T-helper 1 cell (primary cell): ENCODE data around the gene SHKBP1.
A peak's percentile ranks its signal among the peaks of the same experiment; 100 is the strongest.
"Not testable (repeated sequence)": the region's sequence is repeated elsewhere in the genome, so short reads cannot be mapped to it uniquely, and the experiment has no call there.

Experiments used
- DNase-seq, 5 donors: peaks; one replicate each; pipeline ENCODE4 v3.0.0-alpha.2; 2012 to 2020

The SHKBP1 gene

DNA sequence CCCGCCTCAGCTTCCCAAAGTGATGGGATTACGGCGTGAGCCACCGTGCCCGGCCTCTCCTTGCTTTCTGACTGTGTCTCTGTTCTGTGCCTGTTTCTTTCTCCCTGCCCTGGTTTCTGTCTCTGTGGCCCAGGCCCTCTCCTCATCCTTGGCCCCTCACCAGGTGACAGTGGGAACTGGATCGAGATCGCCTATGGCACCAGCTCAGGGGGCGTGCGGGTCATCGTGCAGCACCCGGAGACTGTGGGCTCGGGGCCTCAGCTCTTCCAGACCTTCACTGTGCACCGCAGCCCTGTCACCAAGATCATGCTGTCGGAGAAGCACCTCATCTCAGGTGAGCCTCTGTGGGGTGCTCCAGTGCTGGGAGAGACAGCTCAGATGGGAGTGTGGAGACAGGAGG, 9.9 kb downstream of the SHKBP1 start:
- DNase-seq: no peak

DNA sequence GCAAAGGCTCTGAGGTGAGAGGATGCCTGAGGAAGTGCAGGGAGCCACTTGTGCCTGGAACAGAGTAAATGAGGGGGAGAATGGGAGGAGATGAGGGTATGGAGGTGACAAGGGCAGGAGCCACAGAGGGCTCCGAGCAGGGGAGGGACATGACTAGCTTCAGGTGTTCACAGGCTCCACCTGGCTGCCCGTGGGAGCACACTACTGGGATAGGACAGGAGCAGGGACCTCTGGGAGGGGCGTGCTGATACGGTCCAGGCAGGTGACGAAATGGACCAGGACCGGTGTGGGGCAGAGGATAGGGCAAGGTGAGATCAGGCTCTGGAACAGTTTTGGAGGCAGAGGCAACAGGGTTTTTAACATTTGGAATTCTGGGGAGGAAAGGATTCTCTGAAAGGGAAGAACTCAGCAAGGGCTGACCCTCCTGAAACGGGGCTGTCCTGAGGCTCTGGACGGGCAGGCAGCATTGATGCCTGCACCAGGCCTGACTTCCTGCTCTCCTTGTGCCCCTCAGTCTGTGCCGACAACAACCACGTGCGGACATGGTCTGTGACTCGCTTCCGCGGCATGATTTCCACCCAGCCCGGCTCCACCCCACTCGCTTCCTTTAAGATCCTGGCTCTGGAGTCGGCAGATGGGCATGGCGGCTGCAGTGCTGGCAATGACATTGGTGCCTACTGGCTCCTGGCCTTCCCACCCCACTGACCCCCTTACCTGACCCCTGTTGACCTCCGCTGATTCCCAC, 11.6 kb downstream of the SHKBP1 start:
- DNase-seq: no peak

DNA sequence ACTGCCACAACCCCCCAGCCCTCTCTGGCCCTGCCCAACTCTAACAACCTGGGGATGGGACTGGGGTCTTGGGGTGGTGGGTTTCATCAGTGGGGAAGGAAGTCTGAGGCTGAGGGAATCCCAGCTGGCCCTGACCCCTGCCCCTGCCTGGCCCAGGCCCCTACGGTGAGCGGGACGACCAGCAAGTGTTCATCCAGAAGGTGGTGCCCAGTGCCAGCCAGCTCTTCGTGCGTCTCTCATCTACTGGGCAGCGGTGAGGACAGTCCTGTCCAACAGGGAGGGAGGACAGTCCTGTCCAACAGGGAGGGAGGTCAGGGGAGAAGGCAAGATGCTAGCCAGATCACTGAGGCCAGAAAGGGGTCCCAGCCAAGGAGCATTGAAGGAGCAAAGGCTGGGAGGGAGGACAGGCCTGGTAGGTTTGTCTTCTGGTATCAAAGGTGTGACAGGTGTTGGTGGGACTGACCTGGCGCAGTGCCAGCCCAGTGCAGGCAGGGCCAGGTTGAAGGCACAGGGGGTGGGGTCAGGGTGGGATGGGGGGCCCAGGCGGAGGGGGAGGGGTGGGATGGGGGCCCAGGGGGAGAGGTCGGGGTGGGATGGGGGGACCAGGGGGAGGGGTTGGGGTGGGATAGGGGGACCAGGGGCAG, 12.4 kb downstream of the SHKBP1 start:
- DNase-seq: no peak

DNA sequence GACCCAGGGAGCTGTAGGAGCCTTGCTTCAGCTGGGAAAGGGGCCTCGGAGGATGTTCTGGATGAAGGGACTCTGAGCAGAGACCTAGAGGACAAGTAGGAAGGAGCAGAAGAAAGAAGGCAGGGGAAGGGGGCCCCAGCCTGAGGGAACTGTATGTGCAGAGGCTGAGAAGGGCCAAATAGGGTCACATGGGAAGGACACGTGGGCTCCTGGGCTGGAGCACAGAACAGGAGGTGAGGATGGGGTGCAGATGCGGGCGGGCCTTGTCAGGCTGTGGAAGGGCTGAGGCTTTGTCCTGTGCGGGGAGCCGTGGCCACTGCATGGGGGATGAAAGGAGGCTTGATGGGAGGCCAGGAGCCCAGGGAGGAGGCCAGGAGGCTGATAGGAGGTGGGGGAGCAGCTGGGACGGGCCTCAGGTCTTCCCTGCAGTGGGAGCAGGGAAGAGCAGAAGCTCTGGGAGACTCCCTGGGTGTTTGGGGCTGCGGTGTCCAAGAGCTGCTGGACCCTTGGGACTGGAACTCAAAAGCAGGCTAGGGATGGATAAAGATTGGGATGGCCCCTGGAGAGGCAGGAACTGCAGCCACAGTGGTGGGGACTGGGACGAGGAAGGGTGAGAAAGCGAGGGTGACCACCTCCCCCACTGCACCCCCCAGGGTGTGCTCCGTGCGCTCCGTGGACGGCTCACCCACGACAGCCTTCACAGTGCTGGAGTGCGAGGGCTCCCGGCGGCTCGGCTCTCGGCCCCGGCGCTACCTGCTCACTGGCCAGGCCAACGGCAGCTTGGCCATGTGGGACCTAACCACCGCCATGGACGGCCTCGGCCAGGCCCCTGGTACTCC, 13.1 kb downstream of the SHKBP1 start:
- DNase-seq: no peak

DNA sequence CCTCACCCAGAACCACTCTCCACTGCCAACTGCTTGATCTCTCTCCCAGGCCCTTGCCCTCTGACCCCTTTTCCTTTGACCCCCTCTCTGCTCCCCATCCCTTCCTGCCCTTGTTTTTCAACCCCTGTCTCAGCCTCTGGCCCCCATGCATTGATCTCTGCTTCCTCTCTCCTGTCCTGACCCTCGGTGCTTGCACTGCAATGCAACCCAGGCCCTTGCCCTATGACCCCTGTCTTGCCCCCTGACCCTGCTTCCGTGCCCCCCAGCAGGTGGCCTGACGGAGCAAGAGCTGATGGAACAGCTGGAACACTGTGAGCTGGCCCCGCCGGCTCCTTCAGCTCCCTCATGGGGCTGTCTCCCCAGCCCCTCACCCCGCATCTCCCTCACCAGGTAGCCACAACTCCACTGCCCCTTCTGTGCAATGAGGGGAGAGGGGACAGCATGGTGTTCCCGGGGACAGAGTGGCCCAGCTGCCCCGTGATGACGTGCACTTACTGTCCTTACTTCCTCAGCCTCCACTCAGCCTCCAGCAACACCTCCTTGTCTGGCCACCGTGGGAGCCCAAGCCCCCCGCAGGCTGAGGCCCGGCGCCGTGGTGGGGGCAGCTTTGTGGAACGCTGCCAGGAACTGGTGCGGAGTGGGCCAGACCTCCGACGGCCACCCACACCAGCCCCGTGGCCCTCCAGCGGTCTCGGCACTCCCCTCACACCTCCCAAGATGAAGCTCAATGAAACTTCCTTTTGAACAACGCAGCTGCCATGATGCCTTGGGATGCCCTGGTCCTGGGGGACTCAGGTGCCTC, 14.0 kb downstream of the SHKBP1 start:
- no peak for DNase-seq

DNA sequence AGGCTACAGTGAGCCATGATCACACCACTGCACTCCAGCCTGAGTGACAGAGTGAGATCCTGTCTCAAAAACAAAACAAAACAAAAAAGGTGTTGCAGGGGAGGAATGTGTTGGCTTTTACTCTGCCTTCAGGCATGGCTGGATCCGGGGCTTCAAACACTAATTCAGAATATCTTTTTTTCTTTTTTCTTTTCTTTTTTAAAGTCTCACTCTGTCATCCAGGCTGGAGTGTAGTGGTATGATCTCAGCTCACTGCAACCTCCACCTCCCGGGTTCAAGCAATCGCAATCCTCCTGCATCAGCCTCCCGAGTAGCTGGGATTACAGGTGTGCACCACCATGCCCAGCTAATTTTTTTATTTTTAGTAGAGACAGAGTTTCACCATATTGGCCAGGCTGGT, 15.1 kb downstream of the SHKBP1 start:
- DNase-seq: not testable (repeated sequence)

DNA sequence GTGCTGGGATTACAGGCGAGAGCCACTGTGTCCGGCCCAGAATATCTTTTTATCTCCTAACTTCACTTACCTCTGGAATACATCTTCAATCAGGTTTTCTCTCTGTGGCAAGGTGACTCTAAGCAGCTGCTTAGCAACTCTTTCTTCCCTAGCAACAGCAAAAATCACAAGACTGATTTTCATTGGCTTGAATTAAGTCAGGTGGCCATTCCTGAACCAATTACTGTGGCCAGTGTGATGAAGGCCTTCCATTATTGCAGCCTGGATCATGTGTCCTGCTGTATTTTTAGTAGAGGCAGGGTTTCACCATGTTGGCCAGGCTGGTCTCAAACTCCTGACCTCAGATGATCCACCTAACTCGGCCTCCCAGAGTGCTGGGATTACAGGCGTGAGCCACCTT, 15.5 kb downstream of the SHKBP1 start:
- DNase-seq: peak in 1 of 5 donors; percentile 52

DNA sequence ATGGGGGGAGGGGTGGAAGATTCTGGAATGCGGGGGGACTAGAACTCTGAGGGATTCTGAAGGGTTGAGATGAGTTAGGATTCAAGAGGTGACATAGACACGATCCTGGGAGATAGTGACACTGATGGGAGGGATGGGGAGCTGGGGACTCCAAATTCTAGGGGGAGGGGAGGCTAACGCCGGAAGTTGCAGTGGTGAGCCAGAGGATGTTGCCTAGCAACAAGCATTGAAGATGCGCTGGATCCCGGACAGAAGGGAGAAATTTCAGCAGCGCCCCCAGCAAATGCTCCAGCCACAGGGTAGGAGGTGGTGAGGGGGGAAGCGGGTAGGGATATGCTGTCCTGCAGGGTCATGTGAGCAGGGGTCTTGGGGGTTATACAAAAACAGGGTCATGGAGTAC, 17.6 kb downstream of the SHKBP1 start:
- DNase-seq: no peak

DNA sequence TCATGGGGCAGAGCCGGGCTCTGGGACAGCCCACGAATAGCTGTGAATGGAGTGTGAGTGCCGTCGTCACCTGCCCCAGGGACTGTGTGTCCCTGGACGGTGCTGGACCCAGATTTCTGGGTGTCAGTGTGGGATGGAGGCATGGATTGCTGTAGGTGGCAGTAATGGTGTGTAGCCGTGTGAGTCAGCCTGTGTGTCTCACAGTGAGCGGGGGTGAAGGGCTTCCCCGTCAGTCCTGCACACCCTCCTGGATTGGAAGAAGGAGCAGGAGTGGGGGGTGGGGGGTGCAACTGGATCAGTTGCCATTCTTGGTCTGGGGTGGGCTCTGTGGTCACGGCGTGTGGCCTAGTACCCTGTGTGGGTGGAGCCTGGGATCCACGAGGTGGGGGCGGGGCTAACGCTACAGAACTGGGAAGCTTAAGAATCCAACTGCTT, 18.0 kb downstream of the SHKBP1 start:
- DNase-seq: no peak

DNA sequence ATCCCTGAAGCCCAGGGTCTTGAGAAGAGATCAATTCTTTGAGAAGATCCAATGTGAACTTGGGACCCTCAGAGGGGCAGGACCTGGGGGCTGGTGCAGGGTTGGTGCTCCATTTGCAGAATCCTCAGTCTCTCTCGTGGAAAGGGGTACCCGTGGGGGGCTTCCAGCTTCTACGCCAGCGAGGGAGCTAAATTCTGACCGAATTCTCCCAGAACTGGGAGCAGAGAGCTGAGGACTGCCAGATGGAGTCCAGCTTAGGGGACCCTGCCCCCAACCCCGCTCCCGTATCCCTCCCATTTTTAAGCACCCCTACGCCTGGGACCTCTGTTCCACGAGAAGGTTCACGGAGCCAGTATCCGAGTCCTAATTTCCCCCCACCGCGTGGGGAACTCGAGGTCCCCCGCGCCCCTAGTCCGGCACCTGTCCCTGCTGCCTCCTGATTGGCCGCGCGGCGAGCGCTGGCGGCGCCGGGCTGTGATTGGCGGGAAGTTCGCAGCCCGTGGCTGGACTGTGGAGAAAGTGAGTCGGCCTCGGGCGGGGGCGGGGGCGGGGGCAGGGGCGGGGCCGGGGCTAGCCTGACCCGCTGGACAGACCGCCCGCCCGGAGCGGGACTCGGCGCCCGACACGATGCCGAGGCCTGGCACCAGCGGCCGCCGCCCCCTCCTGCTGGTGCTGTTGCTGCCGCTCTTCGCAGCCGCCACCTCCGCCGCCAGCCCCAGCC, 20.1 kb downstream of the SHKBP1 start:
- no peak for DNase-seq

DNA sequence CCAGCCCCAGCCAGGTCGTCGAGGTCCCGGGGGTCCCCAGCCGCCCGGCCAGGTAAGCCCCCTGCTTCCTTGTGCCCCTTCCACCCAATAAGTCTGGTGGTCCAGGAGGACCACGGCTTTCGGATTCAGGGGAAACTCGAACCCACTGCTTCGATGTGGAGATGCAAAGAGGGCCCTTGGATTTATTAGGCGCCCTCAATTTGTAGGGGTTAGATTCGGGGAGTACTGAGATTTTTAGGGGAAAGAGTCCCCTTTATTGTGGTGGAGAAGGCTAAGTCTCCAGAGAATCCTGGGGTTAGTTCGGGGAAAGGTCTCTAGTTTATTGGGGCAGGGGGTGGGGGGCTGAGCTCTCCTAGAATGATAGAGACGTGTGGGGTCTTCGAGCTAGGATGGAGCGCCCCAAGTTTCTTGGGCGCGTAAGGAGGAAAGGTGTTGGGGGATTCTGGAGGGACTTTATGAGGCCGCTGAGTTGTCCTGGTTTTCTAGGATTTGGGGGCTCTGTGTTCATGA, 20.7 kb downstream of the SHKBP1 start:
- DNase-seq: no peak

DNA sequence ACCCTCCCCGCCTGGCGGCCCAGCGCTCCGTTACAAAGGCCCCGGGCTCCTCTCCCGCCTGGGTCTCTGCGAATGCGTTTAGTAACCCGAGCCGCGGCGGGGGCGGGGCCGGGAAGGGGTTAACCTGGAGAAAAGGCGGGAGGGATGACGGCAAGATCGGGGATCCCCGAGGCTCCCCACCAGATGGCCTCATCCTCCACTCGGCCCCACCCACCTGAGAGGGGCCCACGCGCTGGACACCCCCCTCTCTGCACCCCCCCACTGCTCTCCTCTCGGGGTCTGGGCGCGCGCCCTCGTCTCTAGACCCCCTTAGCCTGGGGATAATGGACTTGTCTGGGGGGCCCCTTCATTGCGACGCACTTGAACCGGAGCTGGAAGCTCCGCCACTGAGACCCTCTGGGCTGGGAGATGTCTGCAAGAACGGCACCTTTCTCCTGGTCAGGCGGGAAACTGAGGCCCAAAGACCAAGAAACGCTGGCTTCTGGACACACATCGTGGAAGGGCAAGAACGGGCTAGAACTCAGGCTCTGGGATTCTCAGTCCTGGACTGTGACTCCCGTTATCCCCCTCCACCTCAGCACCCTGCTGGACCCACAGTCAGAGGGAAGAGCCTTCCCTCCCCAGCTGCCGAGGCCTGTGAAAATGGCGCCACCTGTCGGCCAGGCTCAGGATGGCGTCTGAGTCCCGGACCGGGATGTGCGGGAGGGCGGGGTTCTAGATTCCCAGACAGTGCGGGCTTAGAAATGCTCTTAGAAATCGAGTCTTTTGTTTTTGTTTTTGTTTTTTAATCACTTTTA, 21.6 kb downstream of the SHKBP1 start:
- peak; percentile 62 to 78 (median 74) for DNase-seq

DNA sequence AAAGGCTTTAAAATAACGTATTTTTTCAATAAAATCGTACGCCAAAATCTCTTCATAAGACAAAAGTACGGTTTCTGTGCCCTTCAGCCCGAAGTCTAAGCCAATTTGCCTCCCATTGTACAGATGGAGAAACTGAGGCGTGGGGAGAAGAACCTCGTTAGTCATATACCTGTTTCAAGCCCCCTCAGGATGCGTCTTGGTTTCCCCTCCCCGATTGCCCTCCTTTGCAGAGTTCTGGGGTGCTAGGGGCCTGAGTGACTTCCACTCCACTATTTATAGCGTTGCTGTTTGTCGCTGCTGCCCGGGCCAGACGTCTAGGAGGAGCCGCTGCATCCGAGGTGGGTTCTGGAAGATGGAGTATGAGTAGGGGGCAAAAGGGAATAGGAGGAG, 22.2 kb downstream of the SHKBP1 start:
- no peak for DNase-seq

DNA sequence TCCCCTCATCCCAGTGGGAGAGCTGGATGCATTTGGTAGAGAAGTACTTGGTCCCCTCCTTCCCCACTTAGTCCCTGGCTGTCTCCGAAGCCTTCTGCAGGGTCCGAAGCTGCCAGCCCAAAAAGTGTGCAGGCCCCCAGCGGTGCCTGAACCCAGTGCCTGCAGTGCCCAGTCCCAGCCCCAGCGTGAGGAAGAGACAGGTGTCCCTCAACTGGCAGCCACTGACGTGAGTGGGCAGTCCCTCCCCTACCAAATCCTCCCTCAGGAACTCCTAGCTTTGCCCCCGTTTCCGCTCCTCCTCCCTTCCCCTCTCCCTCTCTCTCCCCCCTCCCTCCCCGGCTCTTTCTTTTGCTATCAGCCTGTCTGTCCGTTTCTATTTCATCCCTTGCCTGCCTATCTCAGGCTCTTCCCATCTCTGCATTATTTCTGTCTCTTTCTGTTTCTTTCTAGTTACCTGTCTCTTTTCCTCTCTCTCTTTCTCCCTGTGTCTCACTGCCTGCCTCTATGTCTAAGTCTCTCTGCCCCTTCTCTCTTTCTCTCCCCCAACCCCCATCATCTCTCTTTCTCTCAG, 22.7 kb downstream of the SHKBP1 start:
- no peak for DNase-seq

DNA sequence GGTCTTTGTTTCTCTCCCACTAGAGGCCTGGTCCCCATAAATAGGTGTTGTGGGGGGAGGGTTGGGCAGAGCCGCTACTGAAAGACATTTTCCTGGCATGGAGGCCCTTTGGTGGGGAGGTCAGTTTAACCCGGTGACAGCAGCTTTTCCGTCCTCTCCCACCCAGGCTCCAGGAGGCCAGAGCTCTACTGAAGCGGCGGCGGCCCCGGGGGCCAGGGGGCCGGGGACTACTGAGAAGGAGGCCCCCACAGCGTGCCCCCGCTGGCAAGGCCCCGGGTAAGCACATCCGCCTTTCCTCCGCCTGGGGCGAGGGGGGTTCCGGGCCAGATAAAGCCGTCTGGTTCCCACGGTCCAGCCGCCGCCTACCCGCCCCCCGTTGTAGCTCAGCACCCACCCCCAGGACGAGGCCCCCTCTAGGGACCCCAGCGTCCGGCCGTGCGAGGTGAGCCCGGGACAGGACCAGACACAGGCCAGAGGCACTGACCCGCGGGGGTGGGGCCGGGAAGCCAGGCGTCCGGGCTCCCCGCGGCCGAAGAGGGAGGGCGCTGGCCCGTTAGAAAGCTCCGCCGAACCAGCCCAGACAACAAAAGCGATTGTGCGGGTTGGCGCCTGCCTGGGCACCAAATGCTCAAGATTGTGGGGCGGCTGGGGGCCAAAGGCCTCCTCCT, 23.4 kb downstream of the SHKBP1 start:
- DNase-seq: no peak

DNA sequence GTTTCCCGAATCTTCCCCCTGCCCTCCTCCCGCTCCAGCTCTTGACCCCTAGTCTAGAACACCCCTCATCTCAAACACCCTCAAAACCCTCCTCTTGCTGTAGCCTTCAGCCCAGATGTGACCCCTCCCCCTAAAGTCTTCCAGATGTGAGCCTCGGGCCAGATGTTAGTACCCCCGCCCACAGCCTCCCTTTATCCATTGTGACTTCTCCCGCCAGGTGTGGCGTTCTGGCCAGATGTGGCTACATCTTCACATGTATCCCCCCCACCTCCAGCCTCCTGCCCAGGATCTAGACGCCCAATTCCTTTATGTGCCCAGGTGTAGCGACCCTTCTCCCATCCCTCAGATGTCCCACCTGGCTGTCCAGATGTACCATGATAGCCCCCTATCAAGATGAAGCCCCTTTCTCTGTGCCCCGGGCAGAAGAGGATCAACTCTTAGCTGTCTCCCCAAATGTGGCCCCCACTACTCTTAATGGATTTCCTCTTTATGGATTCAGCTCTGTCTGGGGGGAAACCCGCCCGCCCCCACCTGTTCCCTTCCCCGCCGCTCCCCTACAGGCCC, 24.0 kb downstream of the SHKBP1 start:
- DNase-seq: no peak

DNA sequence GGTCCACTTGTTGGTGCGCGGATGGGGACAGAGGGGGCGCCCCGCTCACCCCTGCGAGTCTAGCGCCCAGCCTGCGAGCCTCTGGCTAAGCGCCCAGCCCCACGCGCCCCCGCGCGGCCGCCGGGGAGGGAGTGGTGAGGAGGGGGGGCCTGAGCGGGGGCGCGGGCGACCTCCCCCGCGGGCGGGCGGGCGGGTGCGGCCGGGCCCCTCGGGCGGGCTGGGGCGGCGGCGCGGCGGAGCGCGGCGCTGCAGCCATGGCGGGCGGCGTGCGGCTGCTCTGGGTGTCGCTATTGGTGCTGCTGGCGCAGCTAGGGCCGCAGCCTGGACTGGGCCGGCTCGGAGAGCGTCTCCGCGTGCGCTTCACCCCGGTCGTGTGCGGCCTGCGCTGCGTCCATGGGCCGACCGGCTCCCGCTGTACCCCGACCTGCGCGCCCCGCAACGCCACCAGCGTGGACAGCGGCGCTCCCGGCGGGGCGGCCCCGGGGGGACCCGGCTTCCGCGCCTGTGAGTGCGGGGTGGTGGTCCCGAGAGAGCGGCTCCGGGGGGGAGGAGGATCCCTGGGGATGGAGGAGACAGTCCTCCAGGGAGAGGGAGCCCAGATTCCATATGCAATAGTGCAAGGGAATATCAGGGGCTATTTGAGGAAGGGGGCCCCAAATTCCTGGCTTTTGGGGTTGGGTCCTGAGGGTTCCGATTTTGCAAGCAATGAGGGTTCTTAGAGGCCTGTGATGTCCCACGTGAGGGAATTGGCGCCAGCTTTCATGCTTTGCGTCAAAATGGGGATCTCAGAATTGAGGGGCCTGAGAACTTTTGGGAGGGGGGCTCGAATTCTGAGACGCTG, 24.7 kb downstream of the SHKBP1 start, which contains the start of gene LTBP4:
Gene LTBP4, plus strand, starts transcription at position 236 of the 841 bp plus-strand sequence. Its CDS starts 19 bp downstream, at position 255.
- DNase-seq: no peak

DNA sequence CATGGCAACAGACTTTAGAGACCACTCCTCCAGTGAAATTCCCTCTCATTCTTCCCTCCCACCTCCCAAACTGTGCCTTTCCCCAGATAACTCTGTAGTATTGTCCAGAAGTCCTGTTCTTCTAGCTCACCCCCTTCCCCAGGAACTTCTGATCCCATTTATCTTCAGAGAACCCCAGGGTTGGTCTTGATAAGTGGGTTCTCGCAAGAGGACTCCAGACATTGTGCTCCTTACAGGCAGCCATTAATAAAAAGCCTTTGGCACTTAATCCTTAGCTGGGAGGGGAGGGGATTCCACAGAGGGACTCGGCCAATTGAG, 26.4 kb downstream of the SHKBP1 start:
- DNase-seq: no peak
